SK-N-SH (cell line): ENCODE data around the gene ACTN4. TPM values are rescaled to one million over a fixed set of nuclear protein-coding genes. Genes with fewer than 3 reads are reported as not detected.

ENCODE experiments used
- CTCF ChIA-PET: fragments of 300-600, 350-600 bp; formaldehyde crosslinking; extraction: SDS; loops from one replicate; lab custom pipeline; 2021; lab: Yijun Ruan, JAX
- POLR2A ChIA-PET: fragments of 350-600 bp; sonication (Branson Sonifier 250); formaldehyde crosslinking; extraction: SDS; loops from one replicate; lab custom pipeline; 2020; ENCODE audit warnings: antibody characterized with exemption, inconsistent platforms; lab: Yijun Ruan, JAX
- DNase-seq: peaks from one replicate; pipeline ENCODE4 v3.0.0; 2012
- H2AFZ ChIP-seq: fragments of 200-600 bp; sonication (generic); 2 replicates; pipeline ENCODE4 v1.8.1; 2016; ENCODE audit warnings: antibody characterized with exemption, mild to moderate bottlenecking, low read depth
- H3F3A ChIP-seq: fragments of 200-600 bp; sonication (generic); replicated peaks from 2 replicates; pipeline ENCODE3; 2016; ENCODE audit warnings: antibody characterized with exemption, mild to moderate bottlenecking; ENCODE audit not compliant: insufficient read depth
- H3K27ac ChIP-seq, 2 experiments: fragments of 200-500 bp in 1 of 2; fragments of 200-600 bp in 1 of 2; sonication (Bioruptor generic) in 1 of 2; sonication (generic), shearing (Covaris generic) in 1 of 2; 2 replicates each; pipeline versions ENCODE4 v1.5.1 to v1.6.1; 2014 to 2016; ENCODE audit warnings: low read depth in 2 of 2, inconsistent platforms in 1 of 2, low read length in 1 of 2, mild to moderate bottlenecking in 1 of 2, mixed read lengths in 1 of 2
- H3K27me3 ChIP-seq: fragments of 200-600 bp; sonication (generic), shearing (Covaris generic); 2 replicates; pipeline ENCODE4 v1.6.1; 2016; ENCODE audit warnings: mixed run types; ENCODE audit not compliant: insufficient read depth
- H3K36me3 ChIP-seq, 2 experiments: fragments of 200-500 bp in 1 of 2; fragments of 200-600 bp in 1 of 2; sonication (Bioruptor generic) in 1 of 2; sonication (generic) in 1 of 2; replicated peaks in 1 of 2; 2 replicates each; pipeline versions ENCODE3 to v1.5.1; 2014 to 2016; ENCODE audit warnings: low read length in 1 of 2, mild to moderate bottlenecking in 1 of 2; ENCODE audit not compliant: insufficient read depth in 2 of 2, control insufficient read depth in 1 of 2
- H3K4me1 ChIP-seq, 2 experiments: fragments of 200-500 bp in 1 of 2; fragments of 200-600 bp in 1 of 2; sonication (Bioruptor generic) in 1 of 2; sonication (generic), shearing (Covaris generic) in 1 of 2; 2 replicates each; pipeline versions ENCODE4 v1.5.1 to v1.6.1; 2014 to 2016; ENCODE audit warnings: low read depth in 1 of 2, low read length in 1 of 2, mixed run types in 1 of 2; ENCODE audit not compliant: insufficient read depth in 2 of 2, control insufficient read depth in 1 of 2
- H3K4me2 ChIP-seq: fragments of 200-600 bp; sonication (generic), shearing (Covaris generic); 2 replicates; pipeline ENCODE4 v1.6.1; 2017; ENCODE audit warnings: mixed run types
- H3K4me3 ChIP-seq, 2 experiments: fragments of 200-500 bp in 1 of 2; fragments of 200-600 bp in 1 of 2; sonication (Bioruptor generic) in 1 of 2; sonication (generic), shearing (Covaris generic) in 1 of 2; 2 replicates each; pipeline versions ENCODE4 v1.5.1 to v1.8.1; 2014 to 2016; ENCODE audit warnings: low read depth in 2 of 2, inconsistent platforms in 1 of 2, low read length in 1 of 2, mild to moderate bottlenecking in 1 of 2, mixed read lengths in 1 of 2, moderate library complexity in 1 of 2
- H3K79me2 ChIP-seq: fragments of 200-600 bp; sonication (generic); 2 replicates; pipeline ENCODE4 v1.8.1; 2017; ENCODE audit warnings: mild to moderate bottlenecking; ENCODE audit not compliant: insufficient read depth
- H3K9ac ChIP-seq: fragments of 200-600 bp; sonication (generic); 2 replicates; pipeline ENCODE4 v1.6.1; 2017; ENCODE audit warnings: mixed run types
- H3K9me2 ChIP-seq: fragments of 200-600 bp; sonication (generic); 2 replicates; pipeline ENCODE4 v1.6.1; 2017; ENCODE audit warnings: mixed run types
- H3K9me3 ChIP-seq: fragments of 200-600 bp; sonication (generic); 2 replicates; pipeline ENCODE4 v1.6.1; 2017; ENCODE audit warnings: mixed run types, mild to moderate bottlenecking, moderate library complexity
- H4K20me1 ChIP-seq: fragments of 200-600 bp; sonication (generic); 2 replicates; pipeline ENCODE4 v1.6.1; 2017; ENCODE audit warnings: mild to moderate bottlenecking, mixed run types; ENCODE audit not compliant: insufficient read depth
- CHD2 ChIP-seq: fragments of 150-350 bp; IDR thresholded peaks from 2 replicates; pipeline ENCODE4 v1.6.1; 2018; ENCODE audit warnings: low read length; ENCODE audit not compliant: partially characterized antibody
- CTCF ChIP-seq: fragments of 200-600 bp; sonication (generic); IDR thresholded peaks from 2 replicates; pipeline ENCODE4 v1.6.1; 2017; ENCODE audit warnings: antibody characterized with exemption, mild to moderate bottlenecking, moderate library complexity
- EP300 ChIP-seq, 2 experiments: IDR thresholded peaks; 2 replicates each; pipeline versions ENCODE4 v1.4.0 to v1.6.1; 2012; ENCODE audit warnings: borderline replicate concordance in 1 of 2, low read depth in 1 of 2, low read length in 1 of 2
- FOSL2 ChIP-seq: IDR thresholded peaks from 2 replicates; pipeline ENCODE4 v1.4.0; 2012; ENCODE audit warnings: low read depth, mild to moderate bottlenecking, moderate library complexity, borderline replicate concordance
- FOXM1 ChIP-seq: IDR thresholded peaks from 2 replicates; pipeline ENCODE4 v1.4.0; 2012; ENCODE audit warnings: low read depth, mild to moderate bottlenecking
- IRF3 ChIP-seq: fragments of 150-350 bp; IDR thresholded peaks from 2 replicates; pipeline ENCODE4 v1.6.1; 2016; ENCODE audit warnings: mild to moderate bottlenecking, low read depth, low read length
- JUND ChIP-seq: IDR thresholded peaks from 2 replicates; pipeline ENCODE4 v1.4.0; 2012
- RCOR1 ChIP-seq: fragments of 150-350 bp; IDR thresholded peaks from 2 replicates; pipeline ENCODE4 v1.6.1; 2017; ENCODE audit warnings: antibody characterized with exemption, low read length
- YY1 ChIP-seq: IDR thresholded peaks from 2 replicates; pipeline ENCODE4 v1.4.0; 2012; ENCODE audit warnings: low read depth, mild to moderate bottlenecking
- WGBS: methylation state at CpG from one replicate; pipeline ENCODE4 v1.1.6; 2017; ENCODE audit warnings: low lambda C conversion rate; 5-methylcytosine and 5-hydroxymethylcytosine counted together
- polyA plus RNA-seq, 3 experiments: library from polyadenylated mRNA; depleted of rRNA; stranded (reverse); fragments of >200 nt; gene quantifications; 2 replicates each; pipeline ENCODE4 v1.2.3, GENCODE V29; 2012

ACTN4 gene
- polyA plus RNA-seq, 1 of the 3 experiments (the other 2 are of a cell fraction): 598 TPM

- CTCF ChIA-PET: no interaction called here
- no peak for DNase-seq
- H3K27me3 ChIP-seq: no peaks in the 10 kb centered on the region
- no peaks in the 10 kb centered on the region for H3K36me3 ChIP-seq
- POLR2A ChIA-PET: no interaction called here
- no peaks in the 10 kb centered on the region for H3K79me2 ChIP-seq
- H2AFZ ChIP-seq: no peak overlapping the region
- no peak overlapping the region for H3K27ac ChIP-seq
- peaks cover 0 to 4% of the 10 kb centered on the region in 2 experiments; a peak in 1 of 4 replicates for H3K4me1 ChIP-seq
- no peaks in the 10 kb centered on the region for H3K9me3 ChIP-seq
- no peaks in the 10 kb centered on the region for H4K20me1 ChIP-seq
- H3K9ac ChIP-seq: no peak overlapping the region
- no peak for TF ChIP-seq FOXM1
- H3F3A ChIP-seq: no peaks in the 10 kb centered on the region
- H3K4me2 ChIP-seq: no peak overlapping the region
- H3K9me2 ChIP-seq: no peaks in the 10 kb centered on the region
- no peak overlapping the region for H3K4me3 ChIP-seq
- 81% methylated on average over 2 of the region's 2 CpGs for WGBS
Observed at GRCh38 chr19:38740932-38741331, 93.5 kb downstream of the ACTN4 start.

- Histone ChIP-seq H4K20me1 (no peaks in the 10 kb centered on the region), H3K9ac (no peak overlapping the region), H3K4me1 (peaks cover 0 to under 1% of the 10 kb centered on the region in 2 experiments; a peak in 1 of 4 replicates), H2AFZ (no peak overlapping the region), H3K9me3 (no peaks in the 10 kb centered on the region), H3K9me2 (no peaks in the 10 kb centered on the region), H3K79me2 (no peaks in the 10 kb centered on the region), H3K27ac (no peak overlapping the region), H3F3A (no peaks in the 10 kb centered on the region), H3K4me3 (no peak overlapping the region), H3K4me2 (no peak overlapping the region), H3K36me3 (no peaks in the 10 kb centered on the region), H3K27me3 (no peaks in the 10 kb centered on the region)
- ChIA-PET CTCF (interaction anchor here (0.7 to 1.2 kb wide), 2 partner anchors 9 to 105 kb away, joined by 3 read pairs; no protein-coding TSS in a partner anchor), POLR2A (no interaction called here)
- DNase-seq: peak; percentile 11
- TF ChIP-seq CTCF (no peak), FOXM1 (no peak), FOSL2 (no peak), CHD2 (no peak), YY1 (no peak), JUND (no peak), RCOR1 (no peak), IRF3 (no peak), EP300 (IDR thresholded peaks at IDR 0.05; ENCODE audit: borderline replicate concordance in 1 of 2, low read depth in 1 of 2, low read length in 1 of 2) (no peak)
- WGBS: 92% methylated on average over 15 of the region's 15 CpGs
Observed at GRCh38 chr19:38741670-38742069, 94.2 kb downstream of the ACTN4 start.
